ENCODE results near the gene ATL2. TPM values are rescaled to one million over a fixed set of nuclear protein-coding genes. Genes with fewer than 3 reads are reported as not detected.

ATL2 gene
- total and polyA plus RNA-seq, 2 of the 8 experiments (the other 6 are each of a cell fraction or from before 2014, with no cell fraction given): 38.8 to 84.6 TPM

DNA sequence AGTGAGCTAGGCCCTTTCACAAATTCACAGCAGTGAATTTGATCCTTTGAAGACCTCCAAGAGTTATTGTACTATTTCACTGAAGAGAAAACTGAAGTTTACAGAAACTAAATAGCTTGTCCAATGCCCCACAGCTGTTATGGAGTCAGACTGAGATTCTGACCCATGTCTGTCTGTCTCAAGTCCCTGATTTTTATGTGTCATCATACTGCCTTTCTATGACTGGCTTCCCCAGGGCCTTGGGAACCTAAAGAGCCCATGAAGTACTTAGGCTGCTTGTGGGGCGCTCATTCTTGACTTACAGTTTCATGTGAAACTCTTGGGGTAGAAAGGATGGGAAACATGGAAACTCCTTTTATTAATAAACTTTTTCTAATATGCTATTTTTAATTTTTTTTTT, 107.7 kb downstream of the ATL2 start:
- Histone ChIP-seq H3K79me1 (ENCODE audit: low read depth, low read length) (no peaks in the 10 kb centered on the region), H2BK20ac (ENCODE audit: low read length) (no peak overlapping the region), H4K91ac (replicated peaks; ENCODE audit: insufficient read length, low read length) (no peak overlapping the region), H3K23ac (ENCODE audit: insufficient read length) (no peak overlapping the region), H3K14ac (ENCODE audit: insufficient read length) (no peak overlapping the region), H3K27ac (ENCODE audit: low read depth, low read length) (no peak overlapping the region), H3K4me3 (ENCODE audit: extremely low read depth in 1 of 4, insufficient read depth in 2 of 4, low read depth in 3 of 4, low read length in 4 of 4) (no peak overlapping the region), H3K23me2 (ENCODE audit: low read depth, low read length) (no peaks in the 10 kb centered on the region; the same call in 1 of the 2 replicates), H3K27me3 (replicated peaks in 1 of 4; ENCODE audit: control insufficient read depth in 3 of 4, extremely low read depth in 1 of 4, insufficient read depth in 3 of 4, low read length in 3 of 4) (no peaks in the 10 kb centered on the region), H3K79me2 (ENCODE audit: control insufficient read depth in 1 of 2, insufficient read depth in 2 of 2, low read length in 2 of 2) (no peaks in the 10 kb centered on the region), H3K9ac (replicated peaks in 1 of 4; ENCODE audit: extremely low read depth in 1 of 4, low read depth in 3 of 4, low read length in 3 of 4) (no peak overlapping the region), H4K5ac (ENCODE audit: insufficient read length, low read depth, low read length) (no peak overlapping the region), H3K18ac (ENCODE audit: extremely low read depth, low read length) (no peak overlapping the region), H3K4me1 (replicated peaks in 1 of 4; ENCODE audit: control insufficient read depth in 3 of 4, insufficient read depth in 4 of 4, low read length in 3 of 4) (peaks cover 0 to 6% (median 0%) of the 10 kb centered on the region in 4 experiments; a peak in 2 of 7 replicates), H3K4me2 (ENCODE audit: insufficient read depth in 1 of 2, low read depth in 2 of 2, low read length in 2 of 2) (no peak overlapping the region), H4K8ac (ENCODE audit: extremely low read depth, insufficient read depth, low read length) (no peak overlapping the region), H2BK120ac (replicated peaks; ENCODE audit: low read depth, low read length) (no peak overlapping the region), H4K20me1 (replicated peaks in 1 of 2; ENCODE audit: control insufficient read depth in 1 of 2, insufficient read depth in 2 of 2, low read length in 2 of 2) (no peaks in the 10 kb centered on the region), H2BK12ac (ENCODE audit: low read depth, low read length) (no peak overlapping the region), H3K4ac (replicated peaks; ENCODE audit: insufficient read length, low read depth, low read length) (no peak overlapping the region), H2BK5ac (ENCODE audit: low read depth, low read length) (no peak overlapping the region), H2AK5ac (ENCODE audit: low read depth, low read length) (no peak overlapping the region), H3K56ac (replicated peaks; ENCODE audit: insufficient read length, low read depth, low read length) (no peak overlapping the region), H3K36me3 (ENCODE audit: control insufficient read depth in 2 of 4, insufficient read depth in 4 of 4, low read length in 3 of 4) (no peaks in the 10 kb centered on the region), H2BK15ac (ENCODE audit: low read length) (no peak overlapping the region), H3K9me3 (ENCODE audit: insufficient read depth in 2 of 2, low read depth in 1 of 2, low read length in 1 of 2) (no peaks in the 10 kb centered on the region), H2AFZ (ENCODE audit: low read length) (no peak overlapping the region)
- ChIA-PET CTCF (ENCODE audit: partially characterized antibody) (interaction anchor here (1.1 to 1.5 kb wide), 3 partner anchors 153 to 239 kb away, joined by 3 to 4 read pairs (median 3); partner anchors contain the start of gene CYP1B1), POLR2A (ENCODE audit: partially characterized antibody) (no interaction called here)
- WGBS, 2 experiments (ENCODE audit: extremely low coverage in 1 of 2, insufficient coverage in 1 of 2, insufficient read length in 1 of 2, insufficient replicate concordance in 2 of 2, low coverage in 1 of 2, low lambda C conversion rate in 2 of 2, missing lambda C conversion rate in 1 of 2): 100% methylated on average over 1 of the region's 1 CpG; no CpG with 5 or more reads in 1 of the 2 experiments
- DNase-seq (ENCODE audit: low read depth in 1 of 2, low spot score in 2 of 2) (no peak), FAIRE-seq (no peak)
- no peak for TF ChIP-seq POLR2AphosphoS5 (IDR thresholded peaks at IDR 0.05; ENCODE audit: low read depth, low read length)
- no peak for TF ChIP-seq CHD1 (IDR thresholded peaks at IDR 0.05; ENCODE audit: low read depth, low read length)
- TF ChIP-seq GTF2F1 (IDR thresholded peaks at IDR 0.05; ENCODE audit: borderline replicate concordance, low read depth, low read length): no peak
- TF ChIP-seq SIN3A (conservative IDR thresholded peaks at IDR 0.05 in 1 of 2, IDR thresholded peaks at IDR 0.05 in 1 of 2; ENCODE audit: low read depth in 1 of 2, low read length in 2 of 2): no peak
- no peak for TF ChIP-seq PHF8 (conservative IDR thresholded peaks at IDR 0.05; ENCODE audit: low read depth, low read length)
- no peak for TF ChIP-seq CEBPB (IDR thresholded peaks at IDR 0.05; ENCODE audit: low read depth, low read length)
- TF ChIP-seq SP4 (IDR thresholded peaks at IDR 0.05; ENCODE audit: low read length): no peak
- no peak for TF ChIP-seq MAFK (IDR thresholded peaks at IDR 0.05; ENCODE audit: low read depth, low read length)
- TF ChIP-seq SP2 (IDR thresholded peaks at IDR 0.05; ENCODE audit: low read length): no peak
- no peak for TF ChIP-seq TEAD4 (IDR thresholded peaks at IDR 0.05; ENCODE audit: low read depth, low read length)
- no peak for TF ChIP-seq TAF1 (IDR thresholded peaks at IDR 0.05; ENCODE audit: low read depth, low read length)
- TF ChIP-seq JUND (IDR thresholded peaks at IDR 0.05; ENCODE audit: low read length): no peak
- TF ChIP-seq CREB1 (IDR thresholded peaks at IDR 0.05): no peak
- no peak for TF ChIP-seq KDM5A (IDR thresholded peaks at IDR 0.05; ENCODE audit: low read length)
- no peak for TF ChIP-seq CHD2 (IDR thresholded peaks at IDR 0.05; ENCODE audit: low read length)
- no peak for TF ChIP-seq SIX5 (IDR thresholded peaks at IDR 0.05; ENCODE audit: low read depth, low read length)
- no peak for TF ChIP-seq HDAC2 (IDR thresholded peaks at IDR 0.05; ENCODE audit: borderline replicate concordance in 1 of 2, low read depth in 2 of 2, low read length in 2 of 2)

Data from H1 (cell line).